Measurements from ENCODE around the gene PIK3C3.

The PIK3C3 gene

DNA sequence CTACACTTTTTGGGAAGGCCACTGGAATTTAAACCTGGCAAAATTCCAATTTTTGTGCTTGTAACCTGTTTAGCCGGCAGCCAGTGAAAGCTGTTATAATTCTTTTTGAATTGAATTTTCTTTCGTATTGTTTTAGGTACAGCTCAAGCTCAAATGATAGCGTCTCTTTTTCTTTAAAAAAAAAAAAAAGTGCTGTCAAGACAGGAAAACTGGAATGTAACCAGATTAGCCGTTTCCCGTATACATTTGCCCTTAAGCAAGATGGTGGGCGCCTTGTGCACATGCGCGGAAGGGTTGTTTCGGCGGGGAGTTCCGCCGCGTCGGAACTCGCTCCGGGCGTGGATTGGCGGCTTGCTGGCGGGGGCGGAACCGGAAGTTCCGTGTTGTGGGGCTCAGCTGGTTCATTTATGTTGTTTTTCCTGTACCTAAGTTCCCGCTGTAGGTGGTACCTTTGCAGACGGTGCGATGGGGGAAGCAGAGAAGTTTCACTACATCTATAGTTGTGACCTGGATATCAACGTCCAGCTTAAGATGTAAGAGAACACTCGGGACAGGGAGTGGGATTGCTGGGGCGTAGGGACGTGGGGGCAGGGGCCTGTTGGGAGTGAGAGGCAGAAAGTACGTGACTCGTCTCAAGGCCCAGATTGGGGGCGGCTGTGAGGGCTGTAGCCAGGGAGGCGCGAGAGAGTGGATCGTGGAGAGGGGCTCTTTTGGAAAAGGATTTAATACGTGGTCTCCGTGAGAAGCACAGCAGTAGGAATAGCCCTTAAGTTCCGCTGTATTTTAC is at the start of gene PIK3C3:
Gene PIK3C3, plus strand, starts transcription at position 408 of the 787 bp plus-strand sequence. Its CDS starts 58 bp downstream, at position 466.
- peak; percentile 98 for DNase-seq (ENCODE audit: low read depth, low spot score)

DNA sequence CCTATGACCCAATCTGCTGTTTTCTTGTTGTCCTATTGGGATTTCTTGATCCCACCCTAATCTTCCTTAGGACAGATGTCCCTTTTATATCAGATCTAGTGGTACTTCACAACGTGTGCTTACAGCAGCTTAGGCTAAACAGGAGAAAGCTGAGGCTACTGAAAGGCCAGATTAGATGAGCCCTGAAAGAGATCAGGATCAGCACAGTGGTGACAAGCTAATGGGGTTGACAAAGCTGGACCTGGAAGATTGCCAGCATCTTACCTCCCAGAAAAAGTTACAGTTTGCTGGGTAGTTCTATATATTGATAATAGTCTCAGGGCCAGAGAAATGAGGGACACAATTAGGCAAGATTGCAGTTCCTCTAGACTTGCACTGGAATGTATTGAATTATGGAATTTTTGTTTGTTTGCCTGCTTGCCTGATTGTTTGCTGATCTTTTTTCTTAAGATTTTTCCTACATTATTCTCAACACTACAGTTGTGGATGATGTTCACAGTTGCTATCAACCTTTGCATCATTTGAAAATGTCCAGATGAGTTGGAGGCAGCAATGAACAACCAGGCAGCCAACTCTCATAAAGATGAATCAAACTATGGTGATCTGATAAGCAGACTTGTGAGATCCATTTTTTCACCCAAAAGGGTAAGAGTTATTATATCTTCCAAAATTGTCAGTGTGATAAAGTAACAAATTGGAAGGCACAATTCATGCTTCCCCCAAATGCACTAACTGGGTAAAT is 49.1 kb upstream of the PIK3C3 start:
- no peak for DNase-seq (ENCODE audit: low read depth, low spot score)

DNA sequence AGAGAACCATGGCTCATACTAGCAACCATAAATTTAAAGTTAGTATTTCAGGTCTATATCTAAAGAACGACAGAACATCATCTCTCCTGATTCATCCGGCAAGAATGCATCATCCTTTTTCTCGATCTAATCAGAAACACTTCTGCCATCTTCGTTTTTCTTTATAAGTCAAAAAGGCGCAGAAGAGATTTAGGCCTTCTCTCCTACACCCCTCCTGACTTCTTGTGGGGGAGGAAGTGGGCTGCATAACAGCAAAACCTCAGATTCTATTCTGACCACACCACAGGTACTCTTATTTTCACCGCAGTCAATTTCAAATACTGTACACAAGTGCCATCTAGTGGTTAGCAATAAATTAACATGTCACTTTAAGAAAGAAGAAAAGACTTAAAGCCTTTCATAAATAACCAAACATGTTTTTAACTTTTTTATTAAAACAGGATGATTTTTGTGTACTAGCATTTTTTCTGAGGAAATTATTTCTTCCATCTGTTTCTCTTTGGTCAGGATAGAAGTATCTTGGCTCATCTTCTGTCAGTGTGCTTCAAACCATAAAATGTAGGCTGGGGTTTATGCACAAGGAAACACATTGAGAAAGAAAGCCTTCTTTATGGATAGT is 48.4 kb upstream of the PIK3C3 start:
- DNase-seq (ENCODE audit: low read depth, low spot score) = peak; percentile 9

DNA sequence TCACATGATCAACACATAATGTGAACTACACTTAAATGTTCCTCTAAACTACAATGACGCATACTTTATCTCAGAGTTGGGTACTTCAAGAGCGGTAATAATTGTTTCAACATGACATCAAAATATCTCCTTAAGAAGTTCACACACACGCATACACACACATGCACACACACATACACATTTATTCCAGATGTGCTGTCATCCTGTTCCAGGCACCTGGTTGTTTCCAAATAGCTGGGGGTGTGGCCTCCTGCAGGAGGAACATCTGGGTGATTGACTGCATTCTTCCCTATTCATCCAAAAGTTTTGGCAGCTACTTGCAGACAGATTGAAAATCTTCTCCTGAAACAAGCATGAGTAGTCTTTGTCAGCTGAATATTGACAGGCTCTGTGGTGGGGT is 37.9 kb upstream of the PIK3C3 start:
- no peak for DNase-seq (ENCODE audit: low read depth, low spot score)

DNA sequence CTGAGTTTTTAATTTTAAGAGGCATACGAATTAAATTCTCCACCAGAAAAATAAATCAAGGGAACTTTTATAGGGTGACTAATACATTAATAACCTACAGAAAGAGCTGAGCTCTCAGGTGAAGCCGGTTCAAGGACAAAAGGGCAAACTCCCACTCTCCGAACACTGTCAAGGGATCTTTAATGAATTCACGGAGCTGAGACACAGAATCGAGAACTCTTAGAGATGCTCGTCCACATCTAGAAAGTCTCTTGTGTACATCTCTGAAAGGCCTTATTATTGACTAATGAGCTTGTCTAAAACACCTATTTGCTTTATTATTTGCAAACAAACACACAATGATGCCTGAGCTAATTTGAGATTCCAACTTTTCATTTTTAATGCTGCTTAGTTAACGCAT is 33.3 kb upstream of the PIK3C3 start:
- DNase-seq (ENCODE audit: low read depth, low spot score) = no peak

DNA sequence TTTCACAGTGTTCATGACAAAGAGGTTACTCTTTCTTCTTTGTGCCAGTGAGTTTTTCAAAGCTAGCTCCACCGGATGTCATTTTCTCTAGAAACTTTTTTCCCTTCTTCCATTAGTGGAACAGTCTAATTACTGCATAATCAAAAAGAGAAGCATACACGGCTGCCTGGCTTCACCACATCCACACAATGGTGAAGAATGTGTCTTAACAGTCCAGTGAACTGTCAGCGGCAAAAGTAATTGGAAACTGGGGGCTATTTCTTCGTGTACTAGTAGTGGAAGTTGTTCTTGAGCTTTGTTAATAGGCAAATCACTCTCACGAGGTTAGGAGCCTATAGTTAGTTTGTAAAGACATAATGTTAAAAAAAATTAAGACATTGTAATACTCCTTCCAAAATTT is 32.9 kb upstream of the PIK3C3 start:
- DNase-seq (ENCODE audit: low read depth, low spot score) = no peak

DNA sequence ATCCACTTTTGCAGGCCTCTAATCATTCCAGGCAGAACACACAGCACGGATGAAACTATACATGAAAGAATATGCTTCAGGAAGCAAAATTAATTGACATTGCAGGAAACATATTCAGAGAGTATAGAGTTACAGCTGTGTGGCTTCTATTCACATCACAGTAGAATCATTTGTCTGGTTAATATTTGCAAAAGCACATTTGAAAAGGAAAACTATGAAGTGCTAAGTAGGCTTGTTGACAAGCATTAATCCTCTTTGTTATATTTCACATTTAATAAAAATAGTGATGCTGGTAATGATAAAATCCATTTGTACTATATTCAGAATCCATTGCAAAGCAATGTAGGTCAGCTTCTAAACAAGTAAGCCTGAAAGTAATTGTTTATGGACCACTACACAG is 32.2 kb upstream of the PIK3C3 start:
- no peak for DNase-seq (ENCODE audit: low read depth, low spot score)

DNA sequence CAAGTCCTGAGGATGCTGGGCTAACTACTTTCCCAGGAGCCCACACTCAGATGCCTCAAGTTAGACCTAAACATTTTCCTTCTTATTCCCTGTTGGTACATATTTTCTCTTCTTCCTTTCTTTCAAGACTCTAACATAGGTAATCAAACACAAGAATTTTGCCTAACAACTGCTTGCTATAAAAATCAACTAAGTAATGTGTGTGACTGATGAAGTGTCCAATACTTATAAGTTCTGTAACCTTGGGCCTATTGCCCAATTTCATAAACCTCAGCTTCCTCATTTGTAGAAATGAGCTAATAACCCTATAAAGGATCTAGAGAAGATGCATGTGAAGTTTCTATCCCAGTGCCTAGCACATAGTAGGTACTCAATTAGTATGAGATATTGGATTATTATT is 31.6 kb upstream of the PIK3C3 start:
- DNase-seq (ENCODE audit: low read depth, low spot score) = no peak

DNA sequence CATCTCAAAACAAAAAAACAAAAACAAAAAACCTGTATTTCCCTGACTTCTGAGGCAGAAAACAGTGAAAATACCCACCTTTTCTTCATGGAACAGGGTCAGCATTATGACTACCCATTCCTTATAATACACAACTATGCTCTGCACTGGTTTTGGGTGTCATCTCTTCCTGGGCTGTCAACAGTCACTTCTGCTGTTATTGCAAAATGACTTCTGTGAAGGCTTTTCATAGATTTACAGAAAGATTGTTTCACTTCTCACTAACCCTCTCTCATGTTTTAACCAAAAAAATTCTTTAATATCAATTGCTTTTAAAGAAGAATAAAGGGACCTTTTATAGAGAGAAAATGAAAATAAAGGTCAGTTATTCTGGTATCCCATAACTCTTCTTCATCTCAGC is 26.5 kb upstream of the PIK3C3 start:
- no peak for DNase-seq (ENCODE audit: low read depth, low spot score)

DNA sequence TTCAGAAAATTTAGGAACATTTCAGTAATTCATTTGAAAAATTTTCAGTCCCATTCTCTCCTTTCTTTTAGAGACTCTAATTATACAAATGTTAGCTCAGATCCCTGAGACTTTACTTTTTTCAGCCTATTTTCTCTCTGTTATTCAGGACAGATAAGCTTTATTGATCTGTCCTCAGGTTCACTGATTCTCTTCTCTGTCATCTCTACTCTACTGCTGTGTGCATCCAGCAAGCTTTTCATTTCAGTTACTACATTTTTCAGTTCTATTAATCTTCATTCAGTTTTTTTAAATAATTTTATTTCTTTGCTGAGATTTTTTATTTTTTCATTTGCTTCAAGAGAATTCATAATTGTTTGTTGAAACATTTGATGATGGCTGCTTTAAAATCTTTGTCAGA is 22.1 kb upstream of the PIK3C3 start:
- no peak for DNase-seq (ENCODE audit: low read depth, low spot score)

DNA sequence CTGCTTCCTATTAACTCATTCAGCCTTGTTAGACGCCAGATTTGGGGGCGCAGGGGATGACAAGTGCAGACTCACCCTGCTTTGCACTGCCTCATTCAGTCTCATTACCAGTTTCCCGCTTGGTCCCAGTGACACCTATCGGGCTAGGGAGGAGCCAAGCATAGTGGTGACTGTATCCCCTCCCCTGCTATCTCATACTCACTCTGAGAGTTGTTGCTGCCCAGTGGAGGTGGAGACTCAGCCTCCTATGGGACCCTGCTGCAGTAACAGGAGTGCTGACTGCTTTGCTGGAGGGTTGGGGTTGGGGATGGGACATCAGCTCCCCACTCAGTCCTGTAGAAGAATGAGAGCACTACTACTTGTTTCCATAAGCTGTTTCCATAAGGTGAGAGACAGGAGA is 21.3 kb upstream of the PIK3C3 start:
- peak; percentile 12 for DNase-seq (ENCODE audit: low read depth, low spot score)

DNA sequence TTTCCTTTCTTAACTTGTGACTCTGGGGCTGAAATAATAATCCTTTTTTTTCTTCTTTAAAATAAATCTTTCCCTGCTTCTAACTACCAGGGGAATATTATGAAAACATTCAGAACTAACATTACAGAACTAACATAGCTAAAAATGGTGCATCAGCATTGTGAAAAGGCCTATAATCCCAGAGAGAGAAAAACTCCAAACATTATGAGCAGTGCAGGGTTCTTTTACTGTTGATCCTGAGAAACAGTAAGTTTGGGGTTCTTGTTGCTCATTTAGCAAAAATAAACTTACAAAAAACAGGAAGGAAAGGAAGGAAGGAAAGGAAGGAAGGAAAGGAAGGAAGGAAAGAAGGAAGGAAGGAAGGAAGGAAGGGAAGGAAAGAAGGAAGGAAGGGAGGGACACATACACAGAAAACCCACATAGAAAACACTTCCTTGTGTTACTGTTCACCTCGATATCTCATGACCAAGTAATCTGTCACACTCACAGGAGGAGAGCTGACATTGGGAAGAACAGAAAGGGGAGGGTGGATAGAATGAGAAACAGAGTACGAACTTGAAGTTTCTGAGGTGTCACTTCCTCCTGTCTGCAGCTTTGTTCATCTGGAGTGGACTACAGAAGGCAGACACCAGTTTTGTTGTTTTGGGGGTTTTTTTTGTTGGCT is 18.4 kb upstream of the PIK3C3 start:
- DNase-seq (ENCODE audit: low read depth, low spot score) = no peak

DNA sequence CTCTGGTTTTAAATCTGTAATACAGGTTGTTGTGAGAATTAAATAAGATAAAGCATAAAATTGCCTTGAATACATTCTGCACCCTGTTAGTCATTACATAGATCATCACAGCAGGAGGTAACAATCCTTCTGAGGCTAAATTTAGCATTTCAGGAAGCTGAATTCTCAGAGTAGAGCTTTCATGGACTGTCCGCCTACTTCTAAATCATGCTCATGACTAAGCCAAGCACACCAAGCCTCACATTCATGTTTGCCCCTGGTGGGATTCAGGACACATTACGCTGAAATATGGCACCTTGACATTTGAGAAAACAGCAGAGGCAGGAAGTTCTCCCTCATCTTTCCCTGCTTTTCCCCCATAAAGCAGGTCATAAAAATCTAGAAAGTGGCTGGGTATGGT is 16.6 kb upstream of the PIK3C3 start:
- DNase-seq (ENCODE audit: low read depth, low spot score) = no peak

DNA sequence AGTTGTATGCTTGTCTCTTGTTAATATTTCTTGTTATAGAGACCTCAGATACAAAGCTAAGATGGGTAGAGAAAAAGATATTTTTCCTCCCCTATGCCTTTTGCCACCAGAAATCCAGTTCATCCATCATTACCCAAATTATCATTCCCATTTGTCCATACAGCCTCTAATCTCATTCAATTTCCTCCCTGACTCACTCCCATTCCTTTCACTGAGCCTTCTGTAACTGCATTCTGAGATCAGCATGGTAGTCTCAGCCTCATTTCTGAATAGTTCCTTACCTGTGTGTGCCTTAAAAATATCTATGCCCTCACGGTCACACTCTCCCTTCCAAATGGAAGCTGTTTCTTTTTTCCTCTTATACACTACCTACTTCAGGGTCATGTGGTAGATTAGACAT is 15.7 kb upstream of the PIK3C3 start:
- DNase-seq (ENCODE audit: low read depth, low spot score) = no peak

DNA sequence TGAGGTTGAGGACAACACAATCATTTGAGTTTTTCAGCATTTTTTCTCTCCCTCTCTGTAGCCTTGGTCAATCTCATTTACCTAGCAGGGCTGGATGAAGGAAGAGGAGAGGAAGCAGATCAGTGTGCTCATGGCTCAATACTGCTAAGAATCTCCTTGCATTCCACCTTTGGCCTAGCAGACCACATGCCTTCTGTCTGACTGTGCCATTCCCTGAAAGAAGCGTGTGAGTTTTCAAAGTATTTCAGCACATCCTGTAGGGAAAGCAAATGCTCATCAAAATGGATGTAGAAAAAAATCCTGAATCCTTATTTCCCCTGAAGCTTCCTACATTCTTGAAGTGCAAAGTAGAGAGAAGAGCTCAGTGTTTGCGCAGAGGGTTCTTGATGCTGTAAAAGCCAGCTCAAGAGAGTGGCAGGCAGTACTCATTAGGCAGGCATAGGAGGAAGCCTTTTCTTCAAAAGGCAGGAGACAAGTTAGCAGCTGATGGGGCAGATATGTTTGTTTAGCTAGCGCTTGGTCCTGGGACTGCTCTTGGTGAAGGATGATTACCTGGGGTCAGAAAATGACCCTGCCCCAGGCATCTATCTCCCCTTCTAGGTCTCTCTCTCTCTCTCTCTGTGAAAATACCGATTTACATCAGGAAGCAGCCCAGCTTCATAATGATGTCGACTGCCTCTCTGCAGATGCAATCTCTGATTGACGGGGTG is 14.4 kb upstream of the PIK3C3 start:
- DNase-seq (ENCODE audit: low read depth, low spot score) = peak; percentile 69

DNA sequence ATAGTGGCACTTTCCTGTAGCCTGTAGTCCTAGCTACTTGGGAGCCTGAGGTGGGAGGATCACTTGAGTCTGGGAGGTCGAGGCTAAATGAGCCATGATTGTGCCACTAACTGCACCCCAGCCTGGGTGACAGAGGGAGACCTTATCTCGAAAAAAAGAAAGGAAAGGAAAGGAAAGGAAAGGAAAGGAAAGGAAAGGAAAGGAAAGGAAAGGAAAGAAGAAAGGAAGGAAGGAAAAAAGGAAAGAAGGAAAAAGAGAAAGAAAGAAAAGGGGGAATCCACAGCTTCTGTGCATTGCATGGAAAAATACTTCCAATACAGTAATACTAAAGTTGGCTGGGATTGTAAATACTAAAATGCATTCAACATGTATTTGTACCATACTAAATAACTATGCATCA is 12.8 kb upstream of the PIK3C3 start:
- no peak for DNase-seq (ENCODE audit: low read depth, low spot score)

DNA sequence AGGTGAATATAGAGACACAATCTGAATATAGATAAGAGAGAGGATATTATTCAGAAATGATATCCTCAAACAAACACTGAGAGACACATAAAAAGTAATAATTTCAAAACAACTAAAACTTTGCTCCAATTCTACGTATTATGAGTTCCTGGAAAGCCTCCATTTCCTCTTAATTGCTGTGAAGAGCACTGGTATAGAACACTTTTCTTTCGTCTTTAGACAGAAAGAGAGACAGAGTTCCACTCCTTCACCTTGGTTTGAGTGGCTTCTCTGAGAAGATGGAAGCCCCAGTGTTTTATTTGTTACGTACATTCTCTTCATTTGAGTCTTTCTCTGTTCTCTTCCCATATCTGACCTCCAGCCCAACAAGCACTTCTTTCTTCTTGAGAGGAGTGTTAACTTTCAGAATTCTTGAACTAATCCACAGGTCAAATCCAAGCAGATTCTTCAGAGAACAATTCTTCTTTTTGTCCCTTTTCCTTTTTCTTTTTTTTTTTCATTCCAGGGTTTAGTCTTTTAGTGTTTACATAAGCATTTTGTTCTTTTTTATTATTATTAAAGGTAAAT is 6.4 kb upstream of the PIK3C3 start:
- DNase-seq (ENCODE audit: low read depth, low spot score) = no peak

DNA sequence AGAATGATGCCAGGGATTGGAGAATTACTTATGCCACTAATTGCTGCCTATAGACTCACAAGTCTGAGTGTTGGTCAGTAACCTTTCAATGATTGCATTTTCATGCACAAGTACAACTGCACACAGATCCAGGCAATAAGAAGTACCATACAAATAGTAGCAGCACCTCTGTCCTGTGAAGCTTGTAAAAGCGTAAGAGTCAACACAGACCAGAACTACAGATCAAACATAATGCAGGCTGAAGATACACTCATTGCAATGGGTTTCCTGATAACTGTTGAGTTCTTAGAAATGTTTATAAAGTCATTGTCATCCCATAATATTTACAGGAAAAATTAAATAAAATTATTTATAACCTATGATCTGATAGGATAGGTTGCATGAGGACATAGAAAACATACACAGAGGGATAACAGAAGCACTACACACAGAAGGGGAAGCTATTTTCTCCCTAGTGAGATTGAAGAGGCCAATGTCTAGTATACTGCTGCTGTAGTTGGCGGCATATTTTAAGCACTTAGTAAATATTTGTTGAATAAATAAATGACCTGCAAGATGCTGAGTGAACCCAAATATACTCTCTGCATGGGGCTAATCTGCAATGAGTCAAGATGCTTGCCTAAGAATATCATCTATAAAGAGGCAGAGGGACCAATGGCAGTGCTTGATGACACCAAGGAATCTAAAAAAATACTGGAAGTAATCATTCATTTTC is 5.7 kb upstream of the PIK3C3 start:
- no peak for DNase-seq (ENCODE audit: low read depth, low spot score)

DNA sequence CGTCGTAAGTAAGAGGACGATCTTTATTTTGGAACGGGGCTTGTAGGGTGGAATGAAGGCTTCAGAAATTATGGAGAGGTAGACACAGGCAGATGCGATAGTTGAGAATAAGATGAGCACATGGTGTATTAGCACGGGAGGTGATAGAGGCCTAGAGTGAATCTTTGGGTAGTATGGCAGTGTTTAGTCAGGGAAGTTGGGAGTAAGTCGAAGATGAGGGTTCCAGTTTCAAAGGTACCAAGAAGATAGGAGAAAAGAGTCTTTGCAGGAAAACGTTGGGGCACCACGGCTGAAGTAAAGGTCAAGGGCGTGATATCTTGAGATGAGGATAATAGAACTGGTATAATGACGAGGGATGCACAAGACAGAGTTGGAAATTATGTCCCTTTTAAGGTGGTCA is 654 bp downstream of the PIK3C3 start:
- DNase-seq (ENCODE audit: low read depth, low spot score) = no peak

DNA sequence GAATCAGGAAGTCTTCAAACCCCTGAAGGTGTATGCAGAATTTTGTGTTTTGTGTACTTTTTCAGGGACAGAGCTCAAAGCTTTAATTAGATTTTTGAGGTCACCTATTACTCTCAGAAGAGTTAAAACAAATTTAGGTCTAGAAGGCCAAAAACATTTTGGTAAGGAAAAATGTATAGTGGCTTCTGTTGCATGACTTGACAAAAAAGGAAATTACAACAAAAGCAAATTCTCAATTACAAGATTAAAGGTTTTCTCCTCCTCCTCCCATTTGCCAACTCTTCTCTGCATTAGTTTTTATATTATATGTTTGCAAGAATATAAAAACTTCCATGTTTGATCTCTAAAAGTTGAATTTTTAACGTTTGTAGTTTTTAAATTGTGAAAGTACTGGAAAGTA is 4.0 kb downstream of the PIK3C3 start:
- DNase-seq (ENCODE audit: low read depth, low spot score) = no peak
